CD4-positive, alpha-beta T cell treated with Interleukin-1 beta for 1 hour (primary cell): ENCODE results near the gene CDK2.
"Not testable (repeated sequence)": the region's sequence is repeated elsewhere in the genome, so short reads cannot be mapped to it uniquely, and the experiment has no call there.

Experiments
- DNase-seq, 2 donors: peaks; one replicate each; pipeline ENCODE4 v3.0.0-alpha.2; 2020 to 2022

Gene CDK2

GRCh38 chr12:55938826-55939501, 27.7 kb upstream of the CDK2 start:
- DNase-seq: no peak

- peak; percentile 86 to 89 for DNase-seq
Observed at GRCh38 chr12:55940065-55940732, 26.4 kb upstream of the CDK2 start.

DNA sequence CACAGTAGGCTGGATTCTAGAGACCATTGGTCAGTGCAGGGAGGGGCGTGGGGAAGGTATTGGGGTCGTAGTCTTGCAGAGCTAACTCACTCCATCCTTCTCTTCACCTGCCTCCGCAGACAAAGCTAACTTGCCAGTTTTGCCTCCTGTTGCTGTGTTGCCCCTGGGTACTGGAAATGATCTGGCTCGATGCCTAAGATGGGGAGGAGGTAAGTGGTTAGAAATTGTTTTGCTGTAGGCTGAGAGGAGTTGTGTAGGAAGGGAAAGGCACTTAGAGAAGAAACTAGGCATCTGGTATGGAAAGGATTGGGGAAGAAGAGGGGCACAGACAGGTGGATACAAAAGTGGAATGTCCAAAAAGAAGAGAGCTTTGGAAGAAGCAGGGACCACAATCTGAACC, 24.6 kb upstream of the CDK2 start:
- DNase-seq: no peak

DNA sequence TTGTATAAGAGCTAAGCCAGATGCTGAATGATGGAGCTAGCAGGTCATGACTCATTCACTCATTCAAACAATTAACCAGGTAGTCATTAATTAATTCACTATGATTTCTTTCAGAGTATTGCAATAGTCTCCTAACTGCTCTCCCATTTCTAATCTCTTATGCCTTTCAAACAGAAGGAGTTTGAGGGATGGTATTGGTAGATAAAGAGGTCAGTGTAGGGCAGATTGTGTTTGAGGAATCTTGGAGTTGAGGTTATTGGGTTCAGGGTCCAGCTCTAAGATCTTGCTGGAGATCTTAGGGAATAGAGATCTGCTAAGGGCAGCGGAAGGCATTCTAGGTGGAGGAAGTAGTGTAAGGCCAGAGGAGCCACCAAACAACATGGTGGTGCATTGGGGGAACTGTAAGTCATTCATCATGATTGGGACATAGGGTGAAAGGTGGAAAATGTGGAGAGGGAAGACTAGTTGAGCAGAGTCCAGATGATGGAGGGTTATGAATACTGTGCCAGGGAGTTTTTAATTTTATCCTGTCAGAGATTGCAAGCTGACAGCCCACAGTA, 24.0 kb upstream of the CDK2 start:
- no peak for DNase-seq

GRCh38 chr12:55946553-55946952, 20.1 kb upstream of the CDK2 start:
- DNase-seq: no peak

DNA sequence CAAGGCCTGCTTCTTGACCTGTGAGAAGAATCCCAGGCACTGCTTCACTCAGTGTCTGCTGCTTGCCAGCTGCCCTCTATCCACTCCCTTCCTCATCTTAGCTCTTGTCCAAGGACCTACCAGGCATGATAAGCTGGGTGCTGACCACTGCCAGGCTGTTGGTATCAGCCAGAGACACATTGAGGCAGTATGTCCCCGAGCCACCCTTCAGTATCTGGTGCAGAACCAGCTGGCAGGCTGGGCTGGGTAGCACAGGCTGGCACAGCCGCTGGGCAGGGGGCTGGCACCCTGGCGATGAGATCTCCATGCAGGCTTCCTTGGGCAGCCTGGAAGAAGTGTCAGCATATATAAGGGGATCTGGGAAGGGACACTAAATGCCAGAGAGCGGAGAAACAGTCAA, 11.3 kb upstream of the CDK2 start:
- DNase-seq: no peak

GRCh38 chr12:55955800-55956508, 10.7 kb upstream of the CDK2 start:
- DNase-seq: peak; percentile 30 to 44

GRCh38 chr12:55957106-55957859, 9.3 kb upstream of the CDK2 start:
- DNase-seq: no peak

DNA sequence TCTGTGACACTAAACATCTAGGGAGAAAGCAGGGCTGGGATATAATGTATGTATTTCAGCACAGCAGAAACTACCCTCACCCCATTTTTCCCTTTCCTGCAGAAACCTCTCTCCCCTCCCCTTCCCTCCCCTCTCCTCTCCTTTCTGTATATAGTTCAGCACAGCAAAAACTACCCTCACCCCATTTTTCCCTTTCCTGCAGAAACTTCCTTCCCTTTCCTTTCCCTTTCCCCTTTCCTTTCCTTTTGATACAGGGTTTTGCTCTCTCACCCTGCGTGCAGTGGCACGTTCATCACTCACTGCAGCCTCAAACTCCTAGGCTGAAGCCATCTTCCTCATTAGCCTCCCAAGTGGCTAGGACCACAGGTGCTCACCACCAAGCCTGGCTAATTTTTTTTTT, 2.9 kb upstream of the CDK2 start:
- no peak for DNase-seq

DNA sequence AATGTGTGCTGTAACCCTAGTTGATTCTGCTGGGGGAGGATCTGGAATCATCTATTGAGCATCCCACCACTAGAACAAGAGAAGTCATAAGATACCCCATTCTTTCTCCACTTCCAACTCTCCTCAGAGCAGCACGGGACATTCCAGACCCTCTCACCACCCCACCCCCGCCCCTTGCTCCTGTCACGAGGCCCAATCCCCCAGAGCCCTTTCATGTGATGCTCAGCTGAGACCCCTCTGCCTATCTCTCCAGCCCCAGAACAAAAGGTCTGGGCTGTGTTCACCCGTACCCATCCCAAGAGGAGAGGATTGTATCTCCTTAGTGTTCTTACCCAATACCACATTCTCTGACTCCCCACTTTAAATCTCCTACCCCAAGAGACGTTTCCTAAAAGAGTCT, 1.4 kb upstream of the CDK2 start:
- DNase-seq: no peak

DNA sequence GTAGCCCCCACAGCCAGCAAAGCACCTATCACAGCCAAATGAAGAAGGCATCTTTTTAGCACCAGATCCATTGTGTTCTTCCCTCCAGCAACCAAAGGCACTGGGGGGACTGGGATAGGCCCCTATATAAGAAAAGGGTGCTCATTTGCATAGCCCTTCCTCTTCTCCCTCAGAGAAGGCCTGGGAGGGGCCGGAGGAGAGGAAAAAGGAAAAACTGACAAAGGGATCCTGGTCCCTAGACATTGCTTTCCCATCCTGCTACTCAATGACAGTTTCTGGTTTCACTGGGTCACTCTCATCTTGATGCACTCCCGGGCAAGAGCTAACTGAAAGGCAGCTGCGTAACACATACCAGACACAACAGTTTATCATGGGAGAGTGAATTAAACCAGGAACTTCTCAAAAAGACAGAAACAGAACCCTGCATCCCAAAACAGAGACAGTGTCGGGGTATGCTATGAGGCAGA, 656 bp upstream of the CDK2 start, which contains the start of gene PMEL:
Gene PMEL (minus strand): TSS at position 102 of the 467 bp plus-strand sequence. CDS start 31 bp downstream, at position 71.
- DNase-seq: no peak

DNA sequence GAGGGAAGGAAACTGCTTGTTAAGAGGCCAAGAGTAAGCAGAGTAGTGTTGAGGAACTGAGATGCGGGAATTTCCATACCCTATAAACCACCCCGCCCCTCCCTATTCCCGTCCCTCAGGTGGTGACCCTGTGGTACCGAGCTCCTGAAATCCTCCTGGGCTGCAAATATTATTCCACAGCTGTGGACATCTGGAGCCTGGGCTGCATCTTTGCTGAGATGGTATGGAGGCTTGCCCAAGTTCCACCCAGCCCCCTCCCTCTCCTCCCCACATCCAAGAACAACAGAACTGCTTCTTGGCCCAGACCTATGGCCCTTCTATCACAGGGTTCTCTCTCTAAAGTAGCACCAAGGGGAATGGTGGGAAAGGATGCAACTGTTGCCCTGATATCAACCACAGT, 2.7 kb downstream of the CDK2 start:
- DNase-seq: no peak

GRCh38 chr12:55970775-55971174, 4.1 kb downstream of the CDK2 start:
- no peak for DNase-seq

DNA sequence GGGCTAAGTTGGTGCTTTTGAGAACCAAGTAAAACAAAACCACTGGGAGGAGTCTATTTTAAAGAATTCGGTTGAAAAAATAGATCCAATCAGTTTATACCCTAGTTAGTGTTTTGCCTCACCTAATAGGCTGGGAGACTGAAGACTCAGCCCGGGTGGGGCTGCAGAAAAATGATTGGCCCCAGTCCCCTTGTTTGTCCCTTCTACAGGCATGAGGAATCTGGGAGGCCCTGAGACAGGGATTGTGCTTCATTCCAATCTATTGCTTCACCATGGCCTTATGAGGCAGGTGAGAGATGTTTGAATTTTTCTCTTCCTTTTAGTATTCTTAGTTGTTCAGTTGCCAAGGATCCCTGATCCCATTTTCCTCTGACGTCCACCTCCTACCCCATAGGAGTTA, 5.4 kb downstream of the CDK2 start:
- no peak for DNase-seq

DNA sequence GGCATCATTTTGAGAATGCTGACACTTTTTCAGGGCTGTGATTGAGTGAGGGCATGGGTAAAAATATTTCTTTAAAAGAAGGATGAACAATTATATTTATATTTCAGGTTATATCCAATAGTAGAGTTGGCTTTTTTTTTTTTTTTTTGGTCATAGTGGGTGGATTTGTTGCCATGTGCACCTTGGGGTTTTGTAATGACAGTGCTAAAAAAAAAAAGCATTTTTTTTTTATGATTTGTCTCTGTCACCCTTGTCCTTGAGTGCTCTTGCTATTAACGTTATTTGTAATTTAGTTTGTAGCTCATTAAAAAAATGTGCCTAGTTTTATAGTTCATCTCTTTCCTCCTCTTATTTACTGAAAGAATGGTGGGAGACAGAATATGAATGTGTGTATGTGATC, 5.8 kb downstream of the CDK2 start:
- DNase-seq: no peak

DNA sequence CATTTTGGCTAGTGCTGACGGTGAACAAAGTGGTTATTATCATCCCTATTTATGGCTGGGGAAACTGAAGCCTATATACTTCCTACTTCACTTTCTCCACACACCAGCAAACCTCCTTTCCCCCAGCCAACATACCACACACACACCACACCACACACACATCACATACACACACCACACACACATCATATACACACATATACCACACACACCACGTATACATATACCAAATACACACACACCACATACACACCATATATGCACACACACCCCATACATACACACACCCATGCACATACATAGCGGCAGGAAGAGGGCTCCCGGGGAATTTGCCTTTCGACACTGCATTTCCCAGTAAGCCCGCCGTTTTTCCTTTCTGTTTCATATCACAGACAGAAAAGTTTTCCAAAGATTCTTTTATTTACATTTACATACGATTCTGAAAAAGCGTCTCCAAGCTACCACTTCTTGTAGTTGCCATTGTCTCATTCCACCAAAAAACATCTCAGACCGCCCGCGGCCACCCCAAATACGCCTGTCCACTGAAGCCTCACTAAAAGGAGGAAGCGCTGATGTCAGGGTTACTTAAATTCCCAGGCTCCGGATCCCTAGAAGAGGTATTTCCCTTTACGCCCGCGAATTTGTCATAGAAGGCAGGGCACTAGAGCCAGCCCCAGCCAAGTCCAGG, 6.4 kb downstream of the CDK2 start:
- peak; percentile 26 to 40 for DNase-seq

- peak; percentile 100 for DNase-seq
Observed at GRCh38 chr12:55973599-55974307, 7.1 kb downstream of the CDK2 start, which contains the start of gene RAB5B. TSS of gene RAB5B (plus strand) at chr12:55974078. CDS start at chr12:55986961, 12,883 bp downstream.

DNA sequence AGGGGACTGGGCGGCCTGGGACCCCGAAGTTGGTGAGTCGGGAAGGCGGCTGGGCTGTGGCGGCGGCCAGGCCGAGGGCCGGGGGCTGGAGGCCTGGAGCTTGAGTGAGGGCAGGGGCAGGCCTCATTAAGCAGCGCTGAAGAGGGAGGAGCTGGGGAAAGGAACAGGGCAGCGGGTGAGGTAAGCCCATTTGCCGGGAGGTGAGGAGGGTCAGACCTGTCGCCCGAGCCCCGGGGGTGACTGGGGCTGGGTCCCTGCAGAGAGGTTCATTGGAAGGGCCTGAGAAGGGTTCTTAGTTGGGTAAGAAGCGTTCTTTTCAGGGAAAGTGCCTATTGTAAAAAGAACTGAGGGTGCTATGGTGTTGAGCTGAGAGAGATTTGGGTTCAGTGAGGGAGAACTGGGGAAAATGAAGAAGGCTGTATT, 7.7 kb downstream of the CDK2 start:
- peak; percentile 38 to 41 for DNase-seq

DNA sequence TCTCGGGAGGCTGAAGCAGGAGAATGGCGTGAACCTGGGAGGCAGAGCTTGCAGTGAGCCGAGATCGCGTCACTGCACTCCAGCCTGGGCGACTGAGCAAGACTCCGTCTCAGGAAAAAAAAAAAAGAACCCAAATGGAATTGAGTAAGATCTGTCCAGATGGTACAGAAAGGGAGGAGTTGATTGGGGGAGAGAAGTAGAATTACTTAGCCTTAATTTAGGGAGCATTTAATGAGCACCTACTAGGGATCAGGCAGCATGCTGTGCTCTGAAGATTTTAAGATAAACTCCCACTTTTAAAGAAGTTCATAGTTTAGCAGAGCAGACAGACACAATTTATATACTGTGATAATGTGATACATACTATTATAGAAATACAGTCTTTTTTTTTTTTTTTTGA, 11.8 kb downstream of the CDK2 start:
- DNase-seq: no peak

GRCh38 chr12:55979069-55979468, 12.4 kb downstream of the CDK2 start:
- DNase-seq: no peak

- DNase-seq: not testable (repeated sequence)
Observed at GRCh38 chr12:55981882-55982281, 15.3 kb downstream of the CDK2 start.
